Activated naive CD8-positive, alpha-beta T cell treated with anti-CD3 and anti-CD28 coated beads, Interleukin-2, amount 10 ng/mL, durations not matched to agents 7 days and 5 days (primary cell): ENCODE measurements around the gene TCF7. TPM values are rescaled to one million over a fixed set of nuclear protein-coding genes. Genes with fewer than 3 reads are reported as not detected.
A peak's percentile ranks its signal among the peaks of the same experiment; 100 is the strongest.

ENCODE experiments used
- ATAC-seq: fragments of 150-1000 bp; cut with Tn5 transposase; one replicate; pipeline ENCODE4 v1.10.0; 2021; ENCODE audit warnings: low read depth, moderate library complexity
- POLR2A ChIA-PET: fragments of 350-600 bp; sonication (Branson Sonifier 250); formaldehyde crosslinking; loops from one replicate; lab custom pipeline; 2021; ENCODE audit warnings: antibody characterized with exemption; lab: Charles Lee
- DNase-seq: peaks from one replicate; pipeline ENCODE4 v3.0.0; 2021
- H3K27ac Mint-ChIP-seq: one replicate; pipeline ENCODE4 v1.8.0; 2022; ENCODE audit warnings: mild to moderate bottlenecking, mixed read lengths
- H3K27me3 Mint-ChIP-seq: one replicate; pipeline ENCODE4 v1.8.0; 2022; ENCODE audit warnings: mild to moderate bottlenecking, moderate library complexity, mixed read lengths
- H3K36me3 Mint-ChIP-seq: one replicate; pipeline ENCODE4 v1.8.0; 2021; ENCODE audit warnings: mild to moderate bottlenecking, mixed read lengths
- H3K4me1 Mint-ChIP-seq: one replicate; pipeline ENCODE4 v1.8.0; 2021; ENCODE audit warnings: mixed read lengths
- H3K4me3 Mint-ChIP-seq: one replicate; pipeline ENCODE4 v1.8.0; 2022; ENCODE audit warnings: mild to moderate bottlenecking, moderate library complexity, mixed read lengths
- H3K9me3 Mint-ChIP-seq: one replicate; pipeline ENCODE4 v1.8.0; 2021; ENCODE audit warnings: mixed read lengths
- total RNA-seq, 2 experiments: library from RNA; stranded (reverse); gene quantifications; one replicate each; pipeline ENCODE4 v1.2.3, GENCODE V29; 2021

The TCF7 gene
- 100 to 1,000 TPM; 283 to 315 TPM for total RNA-seq

DNA sequence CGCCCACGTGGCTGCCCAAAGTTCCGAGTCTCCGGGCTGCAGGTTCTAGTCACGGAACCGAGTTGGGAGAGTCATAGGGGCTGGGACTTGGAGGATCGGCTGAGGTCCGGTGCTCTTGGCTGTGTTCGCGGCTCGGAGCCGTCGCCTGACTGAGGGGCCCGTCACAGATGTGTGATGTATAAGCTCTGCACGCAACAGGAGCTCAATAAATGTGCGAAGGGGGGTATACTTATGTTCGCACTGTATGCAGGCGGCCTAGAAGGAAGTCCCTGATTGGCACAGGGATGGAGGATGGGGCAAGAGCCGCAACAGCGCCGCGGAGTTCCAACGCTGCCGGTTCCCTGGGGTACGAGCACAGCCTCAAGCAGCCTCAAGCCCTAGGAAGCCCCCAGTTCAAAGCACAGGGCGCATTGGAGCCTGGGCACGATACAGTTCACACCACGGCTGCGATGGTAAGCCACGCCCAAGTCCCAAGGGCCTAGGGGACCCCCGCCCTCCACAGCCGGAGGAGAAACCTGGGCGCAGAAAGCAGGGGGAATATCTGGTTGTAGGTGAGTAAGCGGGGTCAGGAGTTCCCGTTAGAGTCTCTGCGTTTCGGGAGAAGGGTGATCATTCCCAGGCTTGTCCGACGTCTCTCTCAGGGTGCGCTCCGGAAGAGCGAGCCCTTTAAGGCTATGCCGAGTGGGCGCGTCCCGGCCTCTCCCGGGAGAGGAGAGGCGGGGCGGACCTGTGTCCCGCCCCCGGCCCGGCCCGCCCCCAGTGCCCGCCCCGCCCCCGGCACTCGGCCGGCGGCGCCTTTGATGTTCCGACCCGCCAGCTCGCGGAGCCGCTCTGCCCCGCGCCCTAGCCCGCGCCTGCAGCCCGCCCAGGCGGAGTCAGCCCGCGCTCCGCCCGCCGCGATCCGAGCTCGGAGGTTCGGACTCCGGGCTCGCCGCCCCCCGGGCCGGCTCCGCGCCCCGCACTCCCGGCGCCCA is at the start of gene TCF7:
Gene TCF7, plus strand, starts transcription at position 780 of the 974 bp plus-strand sequence. CDS start 226 bp downstream, outside the sequence.
- H3K9me3 Mint-ChIP-seq, result no peaks in the 10 kb centered on the region
- peak; percentile 84 for DNase-seq
- POLR2A ChIA-PET, result interaction anchor here (0.7 to 10.5 kb wide), 11 partner anchors 12 to 75 kb away, joined by 3 to 174 read pairs (median 6); partner anchors contain the start of gene SKP1
- peaks cover 13% of the 10 kb centered on the region for H3K36me3 Mint-ChIP-seq
- peak within 1 kb of the TSS; percentile 87 for H3K4me3 Mint-ChIP-seq
- peak; percentile 64 for ATAC-seq
- H3K27me3 Mint-ChIP-seq, result no peaks in the 10 kb centered on the region
- H3K27ac Mint-ChIP-seq, result peak within 1 kb of the TSS; percentile 93
- peaks cover 56% of the 10 kb centered on the region for H3K4me1 Mint-ChIP-seq

DNA sequence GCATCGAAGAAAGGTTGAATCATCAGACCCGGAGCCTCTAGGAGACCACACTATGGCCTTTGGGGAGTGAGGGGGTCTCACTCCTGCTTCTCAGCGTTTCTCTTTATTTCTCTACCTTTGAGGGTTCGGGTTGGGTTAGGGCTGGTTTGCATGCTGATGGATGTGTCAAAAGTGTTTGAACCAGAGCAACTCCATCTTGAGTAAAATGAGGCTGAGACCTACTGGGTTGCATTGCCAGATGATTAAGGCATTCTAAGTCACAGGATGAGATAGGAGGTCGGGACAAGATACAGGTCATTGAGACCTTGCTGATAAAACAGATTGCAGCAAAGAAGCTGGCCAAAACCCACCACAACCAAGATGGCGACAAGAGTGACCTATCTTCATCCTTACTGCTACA is 44.9 kb upstream of the TCF7 start:
- POLR2A ChIA-PET, result interaction anchor here (0.9 kb wide), 1 partner anchor 16 kb away, joined by 3 read pairs; no protein-coding TSS in a partner anchor
- no peak overlapping the region for H3K4me3 Mint-ChIP-seq
- H3K27me3 Mint-ChIP-seq, result no peaks in the 10 kb centered on the region
- DNase-seq (no peak), ATAC-seq (no peak)
- no peaks in the 10 kb centered on the region for H3K36me3 Mint-ChIP-seq
- H3K27ac Mint-ChIP-seq, result no peak overlapping the region
- H3K4me1 Mint-ChIP-seq, result peaks cover 26% of the 10 kb centered on the region
- H3K9me3 Mint-ChIP-seq, result no peaks in the 10 kb centered on the region

DNA sequence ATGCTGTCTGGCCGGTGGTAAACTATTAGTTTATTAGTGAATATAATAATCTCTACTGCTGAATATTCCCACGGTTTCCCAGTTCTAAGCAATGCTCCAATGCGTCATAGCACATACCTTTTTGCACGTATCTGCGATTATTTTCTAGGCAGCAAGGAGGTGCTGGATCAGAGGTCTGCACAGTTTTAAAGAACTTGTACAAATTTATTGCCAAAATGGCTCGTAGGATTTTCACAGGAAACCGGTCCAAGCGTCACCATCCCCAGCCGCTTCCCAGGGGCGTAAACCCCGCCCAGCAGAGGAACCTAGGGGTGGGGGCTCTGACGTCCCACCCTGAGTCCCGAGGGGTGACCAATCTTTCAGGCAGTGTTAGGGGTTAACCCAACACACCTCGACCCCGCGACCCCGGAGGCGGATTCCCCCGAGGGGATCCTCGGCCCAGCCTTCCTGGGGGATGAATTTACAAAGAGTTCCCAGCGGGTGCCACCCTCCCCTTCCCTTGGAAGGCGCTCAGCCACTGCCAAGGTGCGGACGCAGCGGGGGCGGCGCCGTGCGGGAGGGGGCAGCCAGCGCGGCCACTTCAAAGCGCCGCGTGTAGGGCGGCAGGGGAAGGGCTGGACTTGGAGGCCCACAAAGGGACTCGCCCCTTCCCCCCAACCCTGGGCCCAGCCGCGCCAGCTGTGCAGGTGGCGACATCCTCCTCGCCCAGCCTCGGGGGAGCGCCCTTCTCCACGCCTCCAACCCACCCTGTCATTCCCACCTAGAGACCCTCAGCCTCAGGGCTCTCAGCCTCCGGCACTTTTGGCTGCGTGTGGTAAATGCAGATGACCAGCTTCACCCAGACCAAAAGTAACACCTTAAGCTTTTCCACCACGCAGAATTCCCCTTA is 43.5 kb upstream of the TCF7 start:
- POLR2A ChIA-PET, result no interaction called here
- Mint-ChIP-seq H3K36me3 (no peaks in the 10 kb centered on the region), H3K9me3 (no peaks in the 10 kb centered on the region), H3K27ac (peak overlapping the region; percentile 56), H3K4me3 (peak overlapping the region; percentile 72), H3K27me3 (no peaks in the 10 kb centered on the region), H3K4me1 (peaks cover 29% of the 10 kb centered on the region)
- DNase-seq, result peak; percentile 50
- ATAC-seq, result peak; percentile 41

- H3K27ac Mint-ChIP-seq, result peak overlapping the region; percentile 56
- H3K4me3 Mint-ChIP-seq, result peak overlapping the region; percentile 72
- H3K4me1 Mint-ChIP-seq, result peaks cover 29% of the 10 kb centered on the region
- no peaks in the 10 kb centered on the region for H3K9me3 Mint-ChIP-seq
- DNase-seq (no peak), ATAC-seq (peak; percentile 8)
- no peaks in the 10 kb centered on the region for H3K27me3 Mint-ChIP-seq
- POLR2A ChIA-PET, result no interaction called here
- no peaks in the 10 kb centered on the region for H3K36me3 Mint-ChIP-seq
Observed at GRCh38 chr5:134071614-134072207, 42.8 kb upstream of the TCF7 start.

DNA sequence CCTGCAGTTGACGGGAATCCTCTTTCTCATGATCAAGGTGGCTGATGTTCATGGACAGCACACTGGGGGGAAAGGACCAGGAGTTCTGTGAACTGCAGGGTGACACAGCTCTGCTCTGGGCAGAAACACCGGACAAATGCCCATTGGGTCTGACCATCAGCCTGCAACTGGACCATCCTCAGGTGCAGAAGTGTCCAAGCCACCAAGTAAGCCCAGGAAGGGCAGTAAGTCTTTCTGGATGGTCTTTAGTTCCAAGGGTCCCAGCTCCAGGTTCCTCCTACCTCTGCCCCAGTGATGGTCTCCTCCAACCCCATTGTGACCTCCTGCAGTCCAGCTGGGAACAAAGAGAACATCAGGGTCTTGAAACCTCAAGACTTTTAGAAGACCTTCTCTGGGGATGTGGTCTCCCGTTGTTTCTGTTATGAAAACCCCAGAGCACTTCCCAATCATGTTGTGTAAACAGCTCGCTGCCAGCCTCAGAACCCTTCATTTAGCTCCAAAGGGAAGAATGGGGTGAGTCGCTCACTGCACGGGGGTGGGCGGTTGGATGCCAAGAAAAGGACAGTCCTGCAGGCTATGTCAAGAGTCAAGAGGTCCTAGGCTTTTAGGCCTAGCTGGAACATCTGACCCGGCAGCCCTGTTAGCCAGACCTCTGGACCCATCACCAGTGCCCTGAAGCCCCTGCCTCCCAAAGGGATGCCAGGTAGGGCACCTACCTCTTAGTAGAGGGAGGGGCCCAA is 41.8 kb upstream of the TCF7 start:
- Mint-ChIP-seq H3K27me3 (no peaks in the 10 kb centered on the region), H3K27ac (no peak overlapping the region), H3K36me3 (no peaks in the 10 kb centered on the region), H3K4me1 (peaks cover 33% of the 10 kb centered on the region), H3K9me3 (no peaks in the 10 kb centered on the region), H3K4me3 (no peak overlapping the region)
- no peak for ATAC-seq
- POLR2A ChIA-PET, result interaction anchor here (1.1 to 2.0 kb wide), 3 partner anchors 14 to 53 kb away, joined by 3 to 12 read pairs (median 3); partner anchors contain the start of gene TCF7
- no peak for DNase-seq

GRCh38 chr5:134073404-134073803 is 41.1 kb upstream of the TCF7 start:
- Mint-ChIP-seq H3K27me3 (no peaks in the 10 kb centered on the region), H3K9me3 (no peaks in the 10 kb centered on the region), H3K4me3 (no peak overlapping the region), H3K27ac (no peak overlapping the region), H3K4me1 (peaks cover 38% of the 10 kb centered on the region), H3K36me3 (no peaks in the 10 kb centered on the region)
- ATAC-seq (no peak), DNase-seq (no peak)
- POLR2A ChIA-PET, result interaction anchor here (0.6 to 2.0 kb wide), 4 partner anchors 13 to 52 kb away, joined by 3 to 12 read pairs (median 3); partner anchors contain the start of gene TCF7

DNA sequence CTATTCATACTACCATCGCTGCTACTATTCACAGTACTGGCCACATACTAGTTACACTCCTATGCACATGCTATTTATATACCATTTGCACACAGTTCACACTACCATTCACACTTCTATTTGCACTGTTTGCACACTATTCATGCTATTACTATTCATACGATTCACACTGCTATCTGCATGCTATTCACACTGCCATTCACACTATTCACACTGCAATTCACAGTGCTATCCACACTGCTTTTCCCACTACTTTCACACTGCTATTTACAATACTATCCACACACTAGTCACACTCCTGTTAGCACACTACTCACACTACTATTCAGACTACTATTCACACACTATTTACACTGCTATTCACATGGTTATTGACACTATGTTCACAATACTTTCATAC is 39.4 kb upstream of the TCF7 start:
- Mint-ChIP-seq H3K4me1 (peaks cover 39% of the 10 kb centered on the region), H3K4me3 (no peak overlapping the region), H3K36me3 (no peaks in the 10 kb centered on the region), H3K9me3 (no peaks in the 10 kb centered on the region), H3K27me3 (no peaks in the 10 kb centered on the region), H3K27ac (peak overlapping the region; percentile 36)
- POLR2A ChIA-PET, result interaction anchor here (0.6 kb wide), 1 partner anchor 21 kb away, joined by 5 read pairs; no protein-coding TSS in a partner anchor
- no peak for ATAC-seq
- DNase-seq, result no peak

DNA sequence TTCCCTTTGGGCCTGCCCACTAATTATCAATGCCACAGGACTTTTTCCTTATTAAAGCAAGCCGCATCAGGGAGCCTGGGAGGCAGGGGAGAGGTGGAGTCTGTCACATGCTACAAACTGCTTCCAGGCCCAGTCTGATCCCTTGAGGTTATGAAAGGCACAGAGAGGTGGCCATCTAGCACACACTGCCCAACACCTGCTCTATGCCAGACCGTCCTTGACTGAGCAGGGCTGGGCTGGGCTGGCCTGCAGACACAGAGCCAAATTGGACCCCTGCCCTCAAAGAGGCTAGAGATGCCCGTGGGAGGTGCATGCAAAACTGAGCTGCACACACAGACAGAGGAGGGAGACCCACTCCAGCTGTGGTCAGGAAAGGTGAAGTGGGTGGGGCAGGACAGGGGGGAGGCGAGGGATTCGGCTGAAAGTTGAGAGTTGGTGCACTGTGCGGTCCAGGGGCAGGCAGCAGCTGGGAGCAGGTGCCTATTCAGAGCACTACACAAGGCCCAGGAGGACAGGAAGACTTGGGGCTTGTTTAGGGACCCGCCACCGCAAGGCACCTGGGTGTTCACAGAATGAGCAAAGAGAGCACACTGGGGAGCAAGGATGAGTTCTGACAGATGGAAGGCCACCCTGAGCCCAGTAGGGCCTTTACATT is 36.4 kb upstream of the TCF7 start:
- Mint-ChIP-seq H3K9me3 (no peaks in the 10 kb centered on the region), H3K36me3 (no peaks in the 10 kb centered on the region), H3K4me1 (peaks cover 46% of the 10 kb centered on the region), H3K27ac (peak overlapping the region; percentile 93), H3K4me3 (peak overlapping the region; percentile 66), H3K27me3 (no peaks in the 10 kb centered on the region)
- POLR2A ChIA-PET, result interaction anchor here (1.2 to 1.6 kb wide), 2 partner anchors 8 to 22 kb away, joined by 3 to 5 read pairs; no protein-coding TSS in a partner anchor
- DNase-seq (peak; percentile 49), ATAC-seq (peak; percentile 39)

DNA sequence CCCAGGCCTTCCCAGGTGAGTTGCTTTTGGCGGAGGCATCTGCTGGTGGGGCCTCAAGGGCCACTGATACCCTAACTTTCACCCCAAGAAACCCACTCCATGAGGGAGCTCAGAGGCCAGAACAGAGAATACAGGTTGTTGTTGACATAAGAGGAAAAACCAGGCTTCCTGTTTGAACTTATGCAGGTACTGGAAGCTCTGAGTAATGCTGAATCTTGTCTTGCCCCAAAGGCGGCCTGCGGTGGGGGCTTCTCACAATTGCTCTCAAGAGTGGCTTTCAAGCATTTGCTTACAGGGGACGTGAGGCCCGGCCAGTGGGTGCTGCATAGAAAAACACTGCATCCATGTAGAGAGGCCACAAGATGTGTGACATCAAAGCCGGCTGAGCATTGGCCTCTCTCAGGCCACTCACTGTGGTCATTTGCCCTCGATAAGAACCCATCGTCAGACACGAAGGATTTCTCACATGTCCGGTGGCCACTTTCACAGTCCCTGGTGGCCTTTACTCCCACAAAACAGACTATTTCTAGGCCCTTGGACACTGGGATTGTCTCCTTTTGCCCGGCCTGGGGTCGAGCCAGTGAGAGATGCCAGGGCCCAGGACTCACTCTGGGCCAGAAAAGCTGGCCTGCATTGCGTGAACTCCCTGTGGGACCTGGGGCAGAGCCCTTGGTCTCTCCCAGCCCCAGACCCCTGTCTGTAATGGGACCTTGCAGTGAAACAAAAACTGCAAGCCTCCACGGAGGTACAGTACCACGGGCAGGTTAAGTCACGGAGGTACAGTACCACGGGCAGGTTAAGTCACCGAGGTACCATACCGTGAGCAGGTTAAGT is 34.5 kb upstream of the TCF7 start:
- Mint-ChIP-seq H3K9me3 (no peaks in the 10 kb centered on the region), H3K4me3 (peak overlapping the region; percentile 68), H3K27me3 (no peaks in the 10 kb centered on the region), H3K4me1 (peaks cover 51% of the 10 kb centered on the region), H3K27ac (peak overlapping the region; percentile 93), H3K36me3 (no peaks in the 10 kb centered on the region)
- DNase-seq, result peak; percentile 70
- ATAC-seq, result peak; percentile 82
- POLR2A ChIA-PET, result interaction anchor here (0.6 to 1.8 kb wide), 8 partner anchors 10 to 50 kb away, joined by 3 to 12 read pairs (median 4); no protein-coding TSS in a partner anchor

- peaks cover 59% of the 10 kb centered on the region for H3K4me1 Mint-ChIP-seq
- ATAC-seq (no peak), DNase-seq (no peak)
- no peaks in the 10 kb centered on the region for H3K27me3 Mint-ChIP-seq
- H3K9me3 Mint-ChIP-seq, result no peaks in the 10 kb centered on the region
- POLR2A ChIA-PET, result no interaction called here
- no peaks in the 10 kb centered on the region for H3K36me3 Mint-ChIP-seq
- H3K4me3 Mint-ChIP-seq, result no peak overlapping the region
- H3K27ac Mint-ChIP-seq, result no peak overlapping the region
Observed at GRCh38 chr5:134082264-134082992, 32.1 kb upstream of the TCF7 start.
